Neural progenitor cell (in vitro differentiated cells): ENCODE data around the gene RIC1. TPM values are rescaled to one million over a fixed set of nuclear protein-coding genes. Genes with fewer than 3 reads are reported as not detected.

Experiments used
- DNase-seq: peaks from one replicate; pipeline ENCODE4 v3.0.0-alpha.2; 2016; ENCODE audit warnings: low spot score
- H2AFZ ChIP-seq: fragments of 200-600 bp; sonication (generic); replicated peaks from 2 replicates; pipeline ENCODE4 v1.6.1; 2016; ENCODE audit warnings: antibody characterized with exemption
- H3F3A ChIP-seq: fragments of 200-600 bp; sonication (generic); 2 replicates; pipeline ENCODE4 v1.6.1; 2016; ENCODE audit warnings: antibody characterized with exemption, low read depth
- H3K27ac ChIP-seq: fragments of 200-600 bp; sonication (generic); 2 replicates; pipeline ENCODE4 v1.5.1; 2016; ENCODE audit warnings: mild to moderate bottlenecking
- H3K27me3 ChIP-seq: fragments of 200-600 bp; sonication (generic); 2 replicates; pipeline ENCODE4 v1.6.1; 2016; ENCODE audit warnings: mild to moderate bottlenecking, moderate library complexity
- H3K36me3 ChIP-seq: fragments of 200-600 bp; sonication (generic); 2 replicates; pipeline ENCODE4 v1.5.1; 2016
- H3K4me1 ChIP-seq: fragments of 200-600 bp; sonication (generic); 2 replicates; pipeline ENCODE4 v1.6.1; 2016; ENCODE audit warnings: mixed run types
- H3K4me2 ChIP-seq: fragments of 200-600 bp; sonication (generic); 2 replicates; pipeline ENCODE4 v1.6.1; 2016
- H3K4me3 ChIP-seq: fragments of 200-600 bp; sonication (generic); 2 replicates; pipeline ENCODE4 v1.5.1; 2016
- H3K79me2 ChIP-seq: fragments of 200-600 bp; sonication (generic); 2 replicates; pipeline ENCODE4 v1.6.1; 2016; ENCODE audit warnings: low read depth
- H3K9ac ChIP-seq: fragments of 200-600 bp; sonication (generic); 2 replicates; pipeline ENCODE4 v1.6.1; 2016
- H3K9me3 ChIP-seq: fragments of 200-600 bp; sonication (generic); 2 replicates; pipeline ENCODE4 v1.5.1; 2016; ENCODE audit warnings: low read depth
- H4K20me1 ChIP-seq: fragments of 200-600 bp; sonication (generic); 2 replicates; pipeline ENCODE4 v1.6.1; 2016; ENCODE audit warnings: low read depth
- H3K27ac Mint-ChIP-seq: 3 replicates; pipeline ENCODE4 v1.8.0; 2021; ENCODE audit warnings: mixed read lengths
- H3K27me3 Mint-ChIP-seq: 2 replicates; pipeline ENCODE4 v1.8.0; 2022; ENCODE audit warnings: low read depth, mild to moderate bottlenecking, inconsistent platforms, moderate library complexity, mixed read lengths; ENCODE audit not compliant: insufficient read depth
- H3K36me3 Mint-ChIP-seq: 3 replicates; pipeline ENCODE4 v1.8.0; 2021; ENCODE audit warnings: mixed read lengths
- H3K4me1 Mint-ChIP-seq: 3 replicates; pipeline ENCODE4 v1.8.0; 2021; ENCODE audit warnings: mixed read lengths
- H3K4me3 Mint-ChIP-seq: 3 replicates; pipeline ENCODE4 v1.8.0; 2021; ENCODE audit warnings: mild to moderate bottlenecking, moderate library complexity, mixed read lengths
- H3K9me3 Mint-ChIP-seq: 3 replicates; pipeline ENCODE4 v1.8.0; 2020; ENCODE audit warnings: mixed read lengths
- EZH2 ChIP-seq: fragments of 200-600 bp; sonication (generic); IDR thresholded peaks from 2 replicates; pipeline ENCODE4 v1.6.1; 2017; ENCODE audit warnings: antibody characterized with exemption, mild to moderate bottlenecking, moderate library complexity
- EZH2phosphoT487 ChIP-seq: fragments of 200-600 bp; sonication (generic); IDR thresholded peaks from 2 replicates; pipeline ENCODE4 v1.6.1; 2017; ENCODE audit warnings: antibody characterized with exemption
- total RNA-seq: library from RNA; depleted of rRNA; stranded (reverse); fragments of >200 nt; gene quantifications from 2 replicates; pipeline ENCODE4 v1.2.3, GENCODE V29; 2015; ENCODE audit warnings: low replicate concordance
- TF ChIP-seq, protein P1 (sequence below): fragments of 200-600 bp; sonication (generic); IDR thresholded peaks from 2 replicates; pipeline ENCODE4 v1.5.1; 2017; ENCODE audit warnings: antibody characterized with exemption, mild to moderate bottlenecking

RIC1 gene
- total RNA-seq, 1 donor from 2014 or later, result 31.9 TPM

DNA sequence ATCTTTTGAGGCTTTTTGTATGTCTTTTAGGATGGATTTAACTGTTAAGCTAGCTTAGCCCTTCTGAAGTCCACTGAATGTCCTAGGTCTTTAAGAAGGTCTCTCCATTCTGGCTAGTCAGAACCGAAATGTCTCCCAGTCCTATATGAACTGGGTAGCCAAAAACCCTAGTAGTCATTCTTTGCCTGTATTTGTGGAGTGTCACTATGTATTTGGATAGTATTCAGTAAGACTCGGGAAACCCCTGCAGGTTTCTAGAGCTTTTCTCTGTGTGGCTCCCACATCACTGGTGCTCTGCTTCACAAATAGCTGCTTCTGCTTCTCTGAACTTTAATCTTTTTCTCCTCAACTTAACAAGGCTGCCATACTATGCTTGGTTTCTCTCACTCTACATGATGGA, 68.0 kb downstream of the RIC1 start:
- Histone ChIP-seq H3F3A (no peaks in the 10 kb centered on the region), H3K79me2 (no peaks in the 10 kb centered on the region), H3K27ac (no peak overlapping the region), H4K20me1 (no peaks in the 10 kb centered on the region), H3K4me3 (no peak overlapping the region), H3K27me3 (no peaks in the 10 kb centered on the region), H3K9me3 (no peaks in the 10 kb centered on the region), H3K36me3 (no peaks in the 10 kb centered on the region), H3K9ac (no peak overlapping the region), H3K4me1 (no peaks in the 10 kb centered on the region), H3K4me2 (no peak overlapping the region), H2AFZ (no peak overlapping the region)
- no peak overlapping the region for H3K4me3 Mint-ChIP-seq
- TF ChIP-seq, protein P1, sequence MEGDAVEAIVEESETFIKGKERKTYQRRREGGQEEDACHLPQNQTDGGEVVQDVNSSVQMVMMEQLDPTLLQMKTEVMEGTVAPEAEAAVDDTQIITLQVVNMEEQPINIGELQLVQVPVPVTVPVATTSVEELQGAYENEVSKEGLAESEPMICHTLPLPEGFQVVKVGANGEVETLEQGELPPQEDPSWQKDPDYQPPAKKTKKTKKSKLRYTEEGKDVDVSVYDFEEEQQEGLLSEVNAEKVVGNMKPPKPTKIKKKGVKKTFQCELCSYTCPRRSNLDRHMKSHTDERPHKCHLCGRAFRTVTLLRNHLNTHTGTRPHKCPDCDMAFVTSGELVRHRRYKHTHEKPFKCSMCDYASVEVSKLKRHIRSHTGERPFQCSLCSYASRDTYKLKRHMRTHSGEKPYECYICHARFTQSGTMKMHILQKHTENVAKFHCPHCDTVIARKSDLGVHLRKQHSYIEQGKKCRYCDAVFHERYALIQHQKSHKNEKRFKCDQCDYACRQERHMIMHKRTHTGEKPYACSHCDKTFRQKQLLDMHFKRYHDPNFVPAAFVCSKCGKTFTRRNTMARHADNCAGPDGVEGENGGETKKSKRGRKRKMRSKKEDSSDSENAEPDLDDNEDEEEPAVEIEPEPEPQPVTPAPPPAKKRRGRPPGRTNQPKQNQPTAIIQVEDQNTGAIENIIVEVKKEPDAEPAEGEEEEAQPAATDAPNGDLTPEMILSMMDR, result no peak
- TF ChIP-seq EZH2phosphoT487 (no peak), EZH2 (no peak)
- no peaks in the 10 kb centered on the region for H3K9me3 Mint-ChIP-seq
- H3K27me3 Mint-ChIP-seq, result peaks cover 2% of the 10 kb centered on the region
- no peak overlapping the region for H3K27ac Mint-ChIP-seq
- no peaks in the 10 kb centered on the region for H3K4me1 Mint-ChIP-seq
- no peak for DNase-seq
- H3K36me3 Mint-ChIP-seq, result peaks cover 6% of the 10 kb centered on the region

DNA sequence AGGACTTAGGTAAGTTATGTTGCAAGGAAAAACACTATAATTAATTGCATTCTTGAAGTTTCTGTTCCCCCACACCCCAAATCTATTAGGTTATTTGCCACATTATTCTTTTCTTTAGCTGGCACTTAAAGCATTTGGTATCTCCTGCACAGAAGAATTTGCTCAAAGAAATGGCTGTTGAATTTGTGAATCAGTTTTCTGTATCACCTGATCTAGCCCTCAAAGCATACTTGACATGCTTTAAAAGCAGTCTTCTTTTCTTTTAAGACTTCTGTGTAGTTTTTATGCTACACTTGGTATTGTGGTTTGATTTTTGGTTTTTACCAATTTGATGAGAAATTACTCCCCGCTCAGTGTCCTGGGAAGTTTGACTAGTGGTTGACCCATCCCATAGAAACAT, 69.1 kb downstream of the RIC1 start:
- Mint-ChIP-seq H3K36me3 (peaks cover 14% of the 10 kb centered on the region), H3K27ac (no peak overlapping the region), H3K9me3 (no peaks in the 10 kb centered on the region), H3K4me1 (no peaks in the 10 kb centered on the region), H3K4me3 (no peak overlapping the region), H3K27me3 (peaks cover 2% of the 10 kb centered on the region)
- H2AFZ ChIP-seq, result no peak overlapping the region
- H4K20me1 ChIP-seq, result no peaks in the 10 kb centered on the region
- H3K9me3 ChIP-seq, result no peaks in the 10 kb centered on the region
- H3K4me1 ChIP-seq, result no peaks in the 10 kb centered on the region
- TF ChIP-seq EZH2phosphoT487 (no peak), EZH2 (no peak)
- TF ChIP-seq, protein P1, result no peak
- no peaks in the 10 kb centered on the region for H3K27me3 ChIP-seq
- no peak for DNase-seq
- H3K9ac ChIP-seq, result no peak overlapping the region
- no peaks in the 10 kb centered on the region for H3F3A ChIP-seq
- no peak overlapping the region for H3K4me3 ChIP-seq
- no peak overlapping the region for H3K4me2 ChIP-seq
- no peaks in the 10 kb centered on the region for H3K79me2 ChIP-seq
- no peaks in the 10 kb centered on the region for H3K36me3 ChIP-seq
- no peak overlapping the region for H3K27ac ChIP-seq

DNA sequence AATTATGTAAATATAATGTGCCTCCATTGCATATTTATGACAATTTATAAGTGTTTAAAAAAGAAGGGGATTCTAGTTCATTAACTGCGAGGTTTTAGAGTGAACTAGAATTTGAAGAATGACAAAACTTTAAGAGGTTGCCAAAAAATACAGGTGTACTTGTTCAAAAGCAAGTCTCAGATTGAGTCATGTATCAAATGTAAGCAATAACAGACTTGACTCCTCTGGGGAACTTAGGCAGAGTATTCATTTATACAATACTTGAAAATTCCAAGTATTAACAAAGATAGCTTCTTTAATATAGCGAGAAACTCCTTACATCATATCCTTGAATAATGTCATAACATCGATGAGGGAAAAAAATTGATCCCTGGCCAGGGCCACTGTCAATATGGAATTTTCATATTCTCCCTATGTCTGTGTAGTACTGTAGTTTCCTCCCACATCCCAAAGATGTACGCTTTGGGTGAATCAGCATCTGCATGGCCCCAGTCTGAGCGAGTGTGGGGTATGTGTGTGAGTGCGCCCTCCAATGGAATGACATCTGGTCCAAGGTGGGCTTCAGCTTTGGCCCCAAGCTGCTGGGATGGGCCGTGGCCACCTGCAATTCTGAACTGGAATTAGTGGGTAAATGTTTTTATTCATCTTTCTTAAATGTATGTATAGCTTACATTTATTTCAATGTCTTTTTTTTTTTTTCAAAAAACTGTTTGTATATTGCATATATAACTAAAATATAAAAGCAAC, 70.1 kb downstream of the RIC1 start:
- Histone ChIP-seq H3K4me3 (no peak overlapping the region), H3K36me3 (no peaks in the 10 kb centered on the region), H4K20me1 (no peaks in the 10 kb centered on the region), H3K9me3 (no peaks in the 10 kb centered on the region), H2AFZ (no peak overlapping the region), H3K9ac (no peak overlapping the region), H3K27me3 (no peaks in the 10 kb centered on the region), H3F3A (no peaks in the 10 kb centered on the region), H3K4me1 (no peaks in the 10 kb centered on the region), H3K27ac (no peak overlapping the region), H3K79me2 (no peaks in the 10 kb centered on the region), H3K4me2 (no peak overlapping the region)
- H3K9me3 Mint-ChIP-seq, result peaks cover 4% of the 10 kb centered on the region
- peaks cover 2% of the 10 kb centered on the region for H3K27me3 Mint-ChIP-seq
- peaks cover 19% of the 10 kb centered on the region for H3K36me3 Mint-ChIP-seq
- no peak overlapping the region for H3K27ac Mint-ChIP-seq
- TF ChIP-seq EZH2phosphoT487, result no peak
- TF ChIP-seq EZH2, result no peak
- TF ChIP-seq, protein P1, result no peak
- H3K4me1 Mint-ChIP-seq, result no peaks in the 10 kb centered on the region
- H3K4me3 Mint-ChIP-seq, result no peak overlapping the region
- DNase-seq, result no peak
